NCI-H526 (cell line): ENCODE measurements around the gene RLN3.

Experiments
- DNase-seq, 2 experiments: peaks; one replicate each; lab custom pipeline; 2025; lab: John Stamatoyannopoulos, UW

The RLN3 gene

DNA sequence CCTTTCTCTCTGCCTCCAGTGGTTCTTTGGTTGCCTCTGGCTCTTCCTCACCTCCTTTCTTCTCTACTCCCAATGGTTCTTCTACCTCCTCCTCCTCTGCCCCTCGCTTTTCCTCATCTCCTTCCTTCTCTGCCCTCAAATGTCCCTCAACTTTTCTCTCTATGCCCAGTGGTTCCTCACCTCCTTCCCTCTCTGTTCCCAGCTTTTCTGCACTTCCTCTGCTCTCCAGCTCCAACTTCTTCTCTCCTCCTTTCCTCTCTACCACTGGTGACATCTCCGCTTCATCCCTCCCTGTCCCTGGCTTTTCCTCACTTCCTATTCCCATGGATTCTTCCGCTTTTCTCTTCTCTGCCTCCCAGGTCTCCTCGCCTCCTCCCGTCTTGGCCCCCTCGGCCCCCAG lies 26.2 kb downstream of the RLN3 start:
- no peak for DNase-seq

GRCh38 chr19:14054721-14055120 lies 26.8 kb downstream of the RLN3 start:
- DNase-seq: no peak

GRCh38 chr19:14055396-14055795 lies 27.4 kb downstream of the RLN3 start:
- no peak for DNase-seq

DNA sequence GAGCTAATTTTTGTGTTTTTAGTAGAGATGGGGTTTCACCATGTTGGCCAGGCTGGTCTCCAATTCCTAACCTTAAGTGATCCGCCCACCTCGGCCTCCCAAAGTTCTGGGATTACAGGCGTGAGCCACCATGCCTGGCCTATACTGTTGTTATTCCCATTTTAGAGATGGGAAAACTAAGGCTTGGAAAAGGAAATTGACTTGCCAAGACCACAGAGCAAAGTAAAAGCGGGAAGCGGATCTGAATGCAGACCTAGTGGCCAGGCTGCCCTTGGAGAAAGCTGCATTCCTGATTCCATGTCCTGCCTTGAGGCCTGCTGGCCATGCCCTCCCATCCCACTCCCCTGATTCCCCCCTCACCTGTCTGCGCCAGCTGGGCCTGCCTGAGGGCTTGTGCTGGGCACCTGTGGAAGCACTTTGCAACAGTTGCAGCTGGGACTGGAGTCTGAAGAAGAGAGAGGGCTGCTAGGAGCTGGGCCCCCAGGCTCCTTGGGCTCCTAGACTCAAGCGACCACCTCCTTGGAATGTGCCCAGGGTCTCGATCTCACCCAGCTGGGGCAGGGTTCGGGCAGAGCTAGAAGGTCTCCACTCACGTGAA lies 28.2 kb downstream of the RLN3 start:
- no peak for DNase-seq

GRCh38 chr19:14056741-14057356 lies 28.9 kb downstream of the RLN3 start:
- DNase-seq: no peak

DNA sequence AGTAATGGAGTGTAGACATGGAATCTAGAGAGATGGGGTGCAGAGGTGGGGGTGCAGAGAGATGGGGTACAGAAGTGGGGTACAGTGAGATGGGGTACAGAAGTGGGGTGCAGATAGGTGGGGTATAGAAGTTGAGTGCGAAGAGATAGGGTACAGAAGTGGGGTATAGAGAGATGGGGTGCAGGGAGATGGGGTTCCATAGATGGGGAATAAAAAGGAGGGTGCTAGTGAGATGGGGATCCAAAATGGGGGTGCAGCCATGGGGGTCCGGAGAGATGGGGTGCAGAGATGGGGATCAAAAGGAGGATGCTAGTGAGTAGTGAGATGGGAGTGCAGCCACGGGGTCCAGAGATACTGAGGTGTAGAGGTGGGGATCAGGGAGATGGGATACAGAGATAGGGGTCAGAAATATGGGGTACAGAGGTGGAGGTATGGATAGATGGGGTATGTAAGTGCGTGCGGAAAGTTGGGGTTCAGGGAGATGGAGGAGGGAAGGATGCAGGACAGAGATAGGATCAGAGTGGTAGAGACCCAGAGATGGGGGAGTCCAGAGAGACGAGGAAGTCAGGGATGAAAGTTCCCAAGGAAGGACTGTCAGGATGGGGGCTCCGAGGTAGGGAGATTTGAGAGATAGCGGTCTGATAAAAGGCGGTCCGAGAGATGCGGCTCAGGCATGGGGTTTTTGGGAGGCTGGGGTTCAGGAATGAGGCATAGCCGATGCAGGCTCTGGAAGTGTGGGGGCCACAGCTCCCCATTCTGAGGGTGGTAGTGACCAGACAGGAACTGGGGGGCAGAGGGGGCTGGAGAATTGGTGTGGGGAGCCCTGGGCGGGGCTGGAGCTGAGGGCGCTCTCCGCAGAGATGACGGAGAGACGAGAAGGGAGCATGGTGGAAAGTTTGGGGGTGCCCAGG lies 30.5 kb downstream of the RLN3 start:
- DNase-seq: no peak

DNA sequence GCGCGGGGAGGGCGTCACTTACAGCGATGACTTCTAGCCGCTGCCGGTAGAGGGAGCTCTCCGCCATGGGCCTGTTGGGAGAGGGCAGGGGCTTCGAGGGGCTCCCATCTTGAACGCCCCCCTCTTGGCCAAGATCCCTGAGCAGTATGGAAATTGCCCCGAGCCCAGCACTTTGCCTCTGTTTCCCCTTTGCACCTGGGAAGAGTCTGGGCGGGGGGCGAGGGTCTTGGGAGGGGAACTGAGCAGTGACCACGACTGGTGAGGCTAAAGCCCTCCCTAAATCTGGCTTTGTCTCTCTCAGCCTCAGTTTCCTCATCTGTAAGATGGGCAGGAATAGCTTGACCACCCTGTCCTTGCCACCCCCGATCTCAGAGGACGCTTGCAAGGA lies 31.1 kb downstream of the RLN3 start:
- DNase-seq: no peak

DNA sequence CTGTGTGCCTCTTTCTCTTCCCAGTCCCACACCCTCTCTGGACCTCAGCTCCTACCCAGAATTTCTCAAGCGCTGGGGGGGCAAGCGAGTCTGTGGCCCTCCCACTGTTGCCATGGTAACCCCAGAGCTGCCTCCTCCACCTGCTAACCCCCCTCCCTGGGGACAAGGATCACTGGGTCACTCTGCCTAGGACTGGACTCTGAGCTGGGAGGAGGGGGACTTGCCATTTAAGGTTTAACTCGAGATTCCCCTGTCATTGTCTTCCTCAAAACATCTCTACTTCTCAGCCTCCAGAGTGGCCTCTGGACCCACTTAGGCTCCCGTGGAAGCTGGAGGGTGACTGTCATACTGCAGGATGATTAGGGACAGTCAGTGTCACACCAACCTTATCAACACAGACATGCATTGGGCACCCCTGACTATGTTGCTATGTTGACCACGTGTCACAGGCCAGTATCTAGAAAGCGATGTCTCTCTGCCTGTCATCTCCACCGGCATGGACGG lies 31.8 kb downstream of the RLN3 start:
- no peak for DNase-seq

GRCh38 chr19:14061081-14061749 lies 33.3 kb downstream of the RLN3 start:
- DNase-seq: no peak

GRCh38 chr19:14061751-14062557 lies 34.0 kb downstream of the RLN3 start, which contains the start of gene PALM3:
Gene PALM3 (minus strand): TSS chr19:14062076. CDS start chr19:14061980, 96 bp downstream.
- DNase-seq: no peak

GRCh38 chr19:14062558-14062855 lies 34.6 kb downstream of the RLN3 start:
- no peak for DNase-seq

DNA sequence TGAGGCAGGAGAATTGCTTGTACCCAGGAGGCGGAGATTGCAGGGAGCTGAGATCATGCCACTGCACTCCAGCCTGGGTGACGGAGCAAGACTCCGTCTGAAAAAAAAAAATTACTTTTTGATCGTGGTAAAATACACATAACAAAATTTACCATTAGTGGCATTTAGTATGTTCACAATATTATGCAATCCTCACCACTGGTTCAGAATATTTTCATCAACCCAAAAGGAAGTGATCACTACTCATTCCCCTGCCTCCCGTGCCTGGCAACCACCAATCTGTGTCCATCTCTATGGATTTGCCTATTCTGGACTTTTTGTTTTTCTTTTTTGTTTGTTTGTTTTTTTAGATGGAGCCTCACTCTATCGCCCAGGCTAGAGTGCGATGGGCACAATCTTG lies 35.2 kb downstream of the RLN3 start:
- no peak for DNase-seq

GRCh38 chr19:14066134-14066533 lies 38.2 kb downstream of the RLN3 start:
- no peak for DNase-seq

DNA sequence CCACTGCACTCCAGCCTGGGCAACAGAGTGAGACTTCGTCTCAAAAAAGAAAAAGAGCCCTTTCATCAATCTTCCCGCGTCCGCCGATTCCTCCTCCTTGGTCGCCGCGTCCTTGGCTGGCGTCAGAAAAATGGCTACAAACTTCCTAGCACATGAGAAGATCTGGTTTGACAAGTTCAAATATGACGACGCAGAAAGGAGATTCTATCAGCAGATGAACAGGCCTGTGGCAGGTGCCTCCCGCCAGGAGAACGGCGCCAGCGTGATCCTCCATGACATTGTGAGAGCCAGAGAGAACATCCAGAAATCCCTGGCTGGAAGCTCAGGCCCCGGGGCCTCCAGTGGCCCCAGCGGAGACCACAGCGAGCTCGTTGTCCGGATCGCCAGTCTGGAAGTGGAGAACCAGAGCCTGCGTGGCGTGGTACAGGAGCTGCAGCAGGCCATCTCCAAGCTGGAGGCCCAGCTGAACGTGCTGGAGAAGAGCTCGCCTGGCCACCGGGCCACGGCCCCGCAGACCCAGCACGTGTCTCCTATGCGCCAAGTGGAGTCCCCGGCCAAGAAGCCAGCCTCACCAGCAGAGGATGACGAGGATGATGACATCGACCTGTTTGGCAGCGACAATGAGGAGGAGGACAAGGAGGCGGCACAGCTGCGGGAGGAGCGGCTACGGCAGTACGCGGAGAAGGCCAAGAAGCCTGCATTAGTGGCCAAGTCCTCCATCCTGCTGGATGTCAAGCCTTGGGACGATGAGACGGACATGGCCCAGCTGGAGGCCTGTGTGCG lies 42.5 kb downstream of the RLN3 start:
- no peak for DNase-seq

GRCh38 chr19:14072535-14073260 lies 44.8 kb downstream of the RLN3 start, which contains the start of gene MISP3:
Gene MISP3 (plus strand): TSS chr19:14072786. CDS start chr19:14073310, 524 bp downstream.
- peak in 1 of 2 experiments; percentile 49 for DNase-seq

DNA sequence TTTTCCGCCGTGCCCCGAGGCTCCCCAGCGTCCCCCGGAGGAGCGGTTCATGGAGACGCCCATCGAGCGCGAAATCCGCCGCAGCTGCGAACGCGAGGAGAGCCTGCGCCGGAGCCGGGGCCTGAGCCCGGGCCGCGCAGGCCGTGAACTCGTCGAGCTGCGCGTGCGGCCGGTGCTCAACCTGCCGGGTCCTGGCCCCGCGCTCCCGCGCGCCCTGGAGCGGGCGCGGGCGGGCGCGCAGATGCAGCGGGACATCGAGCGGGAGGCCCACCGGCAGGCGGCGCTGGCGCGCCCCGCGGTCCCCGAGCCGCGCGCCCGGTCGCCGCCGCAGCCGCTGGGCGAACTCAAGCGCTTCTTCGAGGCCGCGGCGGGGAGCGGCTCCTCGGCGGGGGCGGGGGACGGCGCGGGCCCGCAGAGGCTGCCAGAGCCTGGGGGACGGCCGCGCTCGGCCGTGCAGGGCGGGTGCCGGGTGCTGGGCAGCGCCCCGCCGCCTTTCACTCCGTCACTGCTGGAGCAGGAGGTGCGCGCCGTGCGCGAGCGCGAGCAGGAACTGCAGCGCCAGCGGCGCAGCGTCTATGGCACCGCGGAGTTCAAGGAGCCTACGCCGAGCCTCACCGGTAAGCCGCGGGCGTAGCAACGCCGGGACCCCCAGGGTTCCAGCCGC lies 45.4 kb downstream of the RLN3 start:
- peak in 1 of 2 experiments; percentile 89 for DNase-seq

DNA sequence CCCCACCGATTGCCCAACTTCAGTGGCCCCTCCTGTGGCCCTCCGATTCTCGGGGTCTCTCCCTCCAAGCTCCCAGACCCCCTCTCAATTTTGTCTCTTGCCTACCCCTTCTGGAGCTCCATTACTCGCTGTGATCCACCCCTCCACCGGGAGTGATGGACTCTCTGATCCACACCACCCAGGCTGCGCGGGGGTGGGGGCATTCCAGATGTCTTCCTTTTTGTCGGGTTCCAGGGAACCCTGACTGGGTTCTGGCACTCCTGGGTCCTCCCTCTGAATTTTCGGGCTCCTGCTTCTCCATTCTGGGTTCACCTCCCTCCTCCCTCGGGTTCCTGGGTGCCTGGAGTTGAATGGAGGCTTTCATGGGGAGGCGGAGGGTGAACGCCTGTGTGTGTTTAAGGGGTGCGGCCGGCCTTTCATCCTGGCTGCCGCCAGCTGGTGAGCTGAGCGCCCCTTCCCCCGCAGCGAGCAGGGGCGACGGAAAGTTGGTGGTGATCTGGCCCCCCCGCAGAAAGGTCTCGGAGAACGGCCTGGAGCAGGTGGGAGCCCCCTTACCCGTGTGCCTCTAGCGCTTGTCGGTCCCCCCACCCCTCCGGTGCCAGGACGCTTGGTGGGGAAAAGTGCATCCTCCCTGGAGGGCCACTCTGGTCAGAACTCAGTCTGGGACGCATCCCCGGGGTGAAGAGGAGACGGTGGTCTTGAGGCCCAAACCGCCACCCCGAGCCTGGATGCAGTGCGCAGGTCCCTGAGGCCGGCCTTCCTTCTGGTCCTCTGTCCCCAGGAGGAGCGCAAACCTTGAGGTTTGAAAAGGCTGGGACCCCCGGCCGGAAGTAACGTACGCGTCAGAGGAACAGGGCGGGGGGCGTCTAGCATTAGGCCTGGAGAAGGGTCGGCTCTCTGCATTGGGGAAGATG lies 46.2 kb downstream of the RLN3 start:
- peak in 1 of 2 experiments; percentile 27 for DNase-seq

GRCh38 chr19:14078411-14078810 lies 50.5 kb downstream of the RLN3 start:
- no peak for DNase-seq
